Right ventricle myocardium superior (tissue), 1 donor: Measurements from ENCODE around the gene TMEM109. TPM values are rescaled to one million over a fixed set of nuclear protein-coding genes. Genes with fewer than 3 reads are reported as not detected.

Experiments
- ATAC-seq: fragments of 200-7000 bp; cut with Tn5 transposase; one replicate; pipeline ENCODE4 v1.9.1; 2020; ENCODE audit warnings: mild to moderate bottlenecking; ENCODE audit not compliant: poor library complexity
- DNase-seq: peaks from one replicate; pipeline ENCODE4 v3.0.0-alpha.2; 2020
- intact Hi-C: fragments of 100-400 bp; cut with DNase I; formaldehyde crosslinking; loops from one replicate; pipeline ENCODE4 v1.11.2; 2022
- total RNA-seq: library from RNA; stranded (reverse); fragmentation: NEBNext Ultra II Directional; extraction: Animal tissue kit (Norgen Biotek cat#: 25700); gene quantifications from one replicate; pipeline ENCODE4 v1.2.1, GENCODE V29; 2021
- donor health status: DM: no; HTN: yes; CAD: no; lungs with severe emphysema.

TMEM109 gene
- total RNA-seq, 1 donor from 2014 or later = 82.2 TPM

DNA sequence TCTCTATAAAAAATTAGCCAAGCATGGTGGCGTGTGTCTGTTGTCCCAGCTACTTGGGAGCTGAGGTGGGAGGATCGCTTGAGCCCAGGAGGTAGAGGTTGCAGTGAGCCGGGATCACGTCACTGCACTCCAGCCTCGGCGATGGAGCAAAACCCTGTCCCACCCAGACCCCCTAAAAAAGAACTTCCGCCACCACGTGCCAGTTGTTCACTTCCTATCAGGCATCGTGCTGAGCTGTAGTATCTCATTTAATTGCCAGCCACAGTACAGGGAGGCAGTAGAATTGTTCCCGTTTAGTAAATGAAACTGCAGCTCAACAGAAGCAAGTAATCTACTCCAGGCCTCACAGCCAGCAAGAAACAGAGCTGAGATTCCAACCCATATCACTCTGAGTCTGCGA lies 7.3 kb downstream of the TMEM109 start:
- ATAC-seq = no peak
- DNase-seq = no peak
- intact Hi-C loops = no loop called here

- DNase-seq (no peak), ATAC-seq (no peak)
- intact Hi-C loops = no loop called here
Measured at GRCh38 chr11:60921777-60922335, 7.9 kb downstream of the TMEM109 start.

DNA sequence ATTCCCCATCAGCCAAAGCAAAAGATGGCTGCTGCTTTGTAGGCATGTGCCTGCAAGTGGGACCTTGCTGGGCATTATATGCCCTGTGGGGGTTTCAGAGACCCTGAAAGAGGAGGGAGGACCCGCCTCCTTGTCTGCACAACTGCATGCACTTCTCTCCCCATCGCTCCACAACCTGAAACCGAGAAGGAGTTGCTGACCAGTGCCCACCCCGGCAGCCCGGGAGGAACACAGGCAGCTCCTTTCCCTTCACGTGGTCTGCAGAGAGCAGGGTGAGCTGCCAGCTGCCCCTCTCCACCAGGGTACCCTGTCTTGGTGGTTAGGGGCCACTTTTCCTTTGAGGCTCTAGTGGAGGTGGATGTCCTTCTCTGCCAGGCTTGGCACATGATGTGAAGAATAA lies 8.9 kb downstream of the TMEM109 start:
- ATAC-seq = no peak
- intact Hi-C loops = no loop called here
- no peak for DNase-seq

DNA sequence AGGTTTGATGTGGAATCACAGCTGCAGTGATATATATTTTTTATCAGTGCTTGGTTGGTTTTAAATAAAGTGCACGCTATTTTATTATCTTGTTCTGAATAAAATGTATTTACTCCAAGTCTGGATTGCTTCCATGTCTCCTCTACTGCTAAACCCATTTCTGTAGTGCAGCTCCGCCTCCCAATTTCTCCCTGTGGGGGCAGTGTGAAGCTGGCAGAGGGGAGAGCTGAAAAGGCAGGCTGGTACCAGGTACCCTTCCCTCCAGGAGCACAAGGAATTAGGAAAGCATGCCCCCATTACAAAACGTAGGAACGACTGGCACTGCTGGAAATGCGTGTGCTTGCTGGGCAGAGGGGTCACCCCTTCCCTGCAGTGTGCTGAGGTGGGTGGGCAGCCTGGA lies 9.4 kb downstream of the TMEM109 start:
- DNase-seq = no peak
- intact Hi-C loops = no loop called here

DNA sequence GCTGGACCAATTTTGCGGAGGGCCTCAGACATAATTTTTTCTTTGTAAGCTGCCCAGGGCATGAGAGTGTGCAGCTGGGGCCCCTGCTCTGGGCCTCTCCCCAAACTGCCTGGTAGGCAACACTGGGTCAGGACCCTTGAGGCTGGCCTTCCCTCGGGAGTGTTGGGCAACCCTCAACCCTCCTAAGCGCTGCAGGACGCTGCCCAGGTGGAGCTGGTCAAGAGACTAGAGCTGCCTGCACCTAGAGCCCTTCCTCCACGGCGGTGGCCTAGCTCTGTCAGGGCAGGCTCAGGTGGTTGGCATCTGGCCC lies 9.8 kb downstream of the TMEM109 start:
- intact Hi-C loops = no loop called here
- ATAC-seq = peak; percentile 4
- no peak for DNase-seq

More for the DNA sequence above, 9.4 kb downstream of the TMEM109 start:
- ATAC-seq = no peak

GRCh38 chr11:60924110-60924905 lies 10.3 kb downstream of the TMEM109 start, which contains the start of gene TMEM132A:
TSS of gene TMEM132A (plus strand) at chr11:60924460. CDS start at chr11:60924634, 174 bp downstream.
- intact Hi-C loops = no loop called here
- peak; percentile 83 for DNase-seq

GRCh38 chr11:60924906-60925853 lies 11.2 kb downstream of the TMEM109 start:
- intact Hi-C loops = no loop called here
- DNase-seq (no peak), ATAC-seq (no peak)

More at GRCh38 chr11:60924110-60924905, 10.3 kb downstream of the TMEM109 start, which contains the start of gene TMEM132A:
- peak; percentile 84 for ATAC-seq

DNA sequence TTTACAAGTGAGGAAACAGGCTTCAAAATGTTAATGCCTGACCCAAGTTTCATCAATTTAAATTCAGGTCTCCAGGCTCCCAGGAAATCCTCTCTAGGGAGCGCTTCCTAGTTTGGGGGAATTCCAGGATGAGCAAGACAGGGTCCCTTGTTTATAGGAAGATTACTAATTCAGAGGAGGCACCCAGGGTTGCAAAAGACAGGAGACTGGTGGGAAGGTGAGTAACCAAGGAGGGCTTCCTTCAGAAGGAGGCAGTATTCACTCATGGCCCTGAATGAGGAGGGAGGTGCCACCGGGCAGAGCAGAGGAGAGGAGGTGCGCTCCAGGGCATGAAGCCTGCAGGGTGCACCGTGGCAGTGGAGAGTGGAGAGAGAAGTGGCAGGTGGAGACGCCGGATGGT lies 11.9 kb downstream of the TMEM109 start:
- intact Hi-C loops = no loop called here
- ATAC-seq (no peak), DNase-seq (no peak)

DNA sequence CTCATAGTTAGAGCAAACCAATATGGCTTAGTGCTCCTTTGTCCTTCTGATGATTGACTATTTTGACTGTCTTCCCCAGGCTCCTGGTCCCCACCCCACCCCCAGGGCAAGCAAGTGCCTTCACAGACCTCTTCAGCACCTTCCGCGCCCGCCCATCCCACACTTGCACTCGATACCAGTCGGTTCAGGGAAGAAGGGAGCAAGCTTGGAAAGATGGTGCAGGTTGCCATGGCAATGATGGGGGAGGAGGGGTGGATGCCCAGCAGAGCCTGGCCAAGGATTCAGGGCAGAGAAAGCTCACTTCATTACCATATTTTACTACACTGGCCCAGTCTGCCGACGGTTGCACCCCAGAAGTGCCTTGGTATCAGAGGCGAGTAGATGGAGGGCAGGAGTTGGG lies 12.5 kb downstream of the TMEM109 start:
- no peak for ATAC-seq
- no peak for DNase-seq
- intact Hi-C loops = no loop called here

DNA sequence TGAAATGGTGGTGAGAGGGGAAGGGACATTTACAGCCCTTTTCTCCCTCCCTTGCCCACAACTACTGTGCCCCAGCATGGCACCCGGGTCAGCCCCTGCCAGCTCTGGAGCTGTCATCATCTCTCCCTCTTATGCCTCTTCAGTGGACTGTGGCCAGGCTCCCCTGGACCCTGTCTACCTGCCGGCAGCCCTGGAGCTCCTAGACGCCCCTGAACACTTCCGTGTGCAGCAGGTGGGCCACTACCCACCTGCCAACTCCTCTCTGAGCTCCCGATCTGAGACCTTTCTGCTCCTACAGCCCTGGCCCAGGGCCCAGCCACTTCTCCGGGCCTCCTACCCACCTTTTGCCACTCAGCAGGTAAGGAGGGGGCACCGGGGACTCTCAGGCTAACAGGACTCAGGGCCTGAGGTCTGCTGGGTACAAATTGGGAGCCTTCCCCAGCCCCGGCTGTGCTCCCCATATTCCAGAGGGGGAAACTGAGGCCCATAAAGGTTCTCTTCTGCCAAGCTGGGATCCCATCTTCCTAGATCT lies 13.2 kb downstream of the TMEM109 start:
- ATAC-seq (no peak), DNase-seq (no peak)
- intact Hi-C loops = no loop called here

DNA sequence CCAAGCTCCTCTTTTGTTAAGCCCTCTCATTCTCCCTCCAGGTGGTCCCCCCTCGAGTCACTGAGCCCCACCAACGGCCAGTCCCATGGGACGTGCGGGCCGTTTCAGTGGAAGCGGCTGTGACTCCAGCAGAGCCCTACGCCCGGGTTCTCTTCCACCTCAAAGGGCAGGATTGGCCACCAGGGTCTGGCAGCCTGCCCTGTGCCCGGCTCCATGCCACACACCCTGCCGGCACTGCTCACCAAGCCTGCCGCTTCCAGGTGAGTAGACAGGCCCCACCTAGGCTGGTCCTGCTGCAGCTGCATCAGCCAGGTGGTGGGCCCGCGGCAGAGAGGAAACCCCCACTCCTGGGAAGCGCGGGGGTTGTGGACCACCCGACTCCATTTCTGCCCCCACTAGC lies 13.6 kb downstream of the TMEM109 start:
- DNase-seq = no peak
- intact Hi-C loops = no loop called here
- ATAC-seq = no peak

DNA sequence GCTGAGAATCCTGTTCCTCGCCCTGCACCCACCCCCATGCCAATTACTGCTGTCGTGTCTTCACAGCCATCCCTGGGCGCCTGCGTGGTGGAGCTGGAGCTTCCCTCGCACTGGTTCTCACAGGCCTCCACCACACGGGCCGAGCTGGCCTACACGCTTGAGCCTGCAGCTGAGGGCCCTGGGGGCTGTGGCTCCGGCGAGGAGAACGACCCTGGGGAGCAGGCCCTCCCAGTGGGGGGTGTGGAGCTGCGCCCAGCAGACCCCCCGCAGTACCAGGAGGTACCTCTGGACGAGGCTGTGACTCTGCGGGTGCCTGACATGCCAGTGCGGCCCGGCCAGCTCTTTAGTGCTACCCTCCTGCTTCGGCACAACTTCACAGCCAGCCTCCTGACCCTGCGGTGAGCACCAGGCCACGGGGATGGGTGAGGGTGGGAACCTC lies 14.6 kb downstream of the TMEM109 start:
- intact Hi-C loops = no loop called here
- no peak for DNase-seq
- ATAC-seq = no peak

GRCh38 chr11:60929764-60930163 lies 15.8 kb downstream of the TMEM109 start:
- ATAC-seq = no peak
- intact Hi-C loops = no loop called here
- DNase-seq = no peak

- intact Hi-C loops = no loop called here
- no peak for DNase-seq
- no peak for ATAC-seq
Measured at GRCh38 chr11:60930394-60930793, 16.4 kb downstream of the TMEM109 start.

DNA sequence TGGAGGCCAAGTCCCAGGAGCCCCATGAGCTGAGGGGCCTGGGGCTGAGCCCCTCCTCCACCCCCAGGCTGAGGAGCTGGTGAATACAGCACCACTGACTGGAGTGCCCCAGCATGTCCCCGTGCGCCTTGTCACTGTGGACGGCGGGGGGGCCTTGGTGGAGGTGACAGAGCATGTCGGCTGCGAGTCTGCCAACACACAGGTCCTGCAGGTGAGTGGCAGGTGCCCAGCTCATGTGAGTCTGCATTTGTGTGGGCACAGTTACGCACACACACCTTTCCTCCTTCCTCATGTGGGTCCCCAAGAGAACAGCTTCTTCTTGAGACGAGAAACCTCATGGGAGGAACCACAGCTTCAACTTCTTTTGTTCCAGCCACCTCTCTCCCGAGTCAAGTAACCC lies 18.0 kb downstream of the TMEM109 start:
- no peak for ATAC-seq
- intact Hi-C loops = no loop called here
- DNase-seq = no peak

GRCh38 chr11:60932605-60933356 lies 18.8 kb downstream of the TMEM109 start:
- intact Hi-C loops = no loop called here
- ATAC-seq = no peak
- DNase-seq = no peak

DNA sequence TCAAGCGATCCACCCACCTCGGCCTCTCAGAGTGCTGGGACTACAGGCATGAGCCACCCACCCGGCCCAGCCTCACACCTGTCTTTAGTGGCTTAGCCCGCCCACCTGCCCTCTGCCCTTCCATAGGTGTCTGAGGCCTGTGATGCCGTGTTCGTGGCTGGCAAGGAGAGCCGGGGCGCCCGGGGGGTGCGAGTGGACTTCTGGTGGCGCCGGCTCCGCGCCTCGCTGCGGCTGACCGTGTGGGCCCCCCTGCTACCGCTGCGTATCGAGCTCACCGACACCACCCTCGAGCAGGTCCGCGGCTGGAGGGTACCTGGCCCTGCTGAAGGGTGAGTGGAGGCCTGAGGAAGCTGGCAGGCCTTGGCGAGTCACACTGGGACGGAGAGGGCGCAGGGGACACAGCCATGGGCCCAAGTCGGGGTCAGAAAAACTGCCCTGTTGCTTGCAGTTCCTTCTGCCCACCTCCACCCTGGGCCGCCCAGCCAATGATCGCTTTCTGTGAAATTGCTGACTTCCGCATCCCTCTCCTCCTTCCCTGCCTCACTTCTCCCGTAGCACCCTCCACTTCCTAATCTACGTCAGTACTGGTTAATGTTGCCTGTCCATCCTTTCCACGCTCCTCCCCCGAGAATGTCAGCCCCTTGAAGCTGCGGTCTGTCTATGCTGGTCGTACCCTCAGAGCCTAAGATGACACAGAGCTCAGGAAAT lies 19.6 kb downstream of the TMEM109 start:
- intact Hi-C loops = no loop called here
- DNase-seq (no peak), ATAC-seq (no peak)
